ENCODE measurements around the gene MVD. TPM values are rescaled to one million over a fixed set of nuclear protein-coding genes. Genes with fewer than 3 reads are reported as not detected.
"Not testable (repeated sequence)": the region's sequence is repeated elsewhere in the genome, so short reads cannot be mapped to it uniquely, and the experiment has no call there.

MVD gene
- total RNA-seq, 2 donors from 2014 or later: 34.7 to 40.0 TPM

DNA sequence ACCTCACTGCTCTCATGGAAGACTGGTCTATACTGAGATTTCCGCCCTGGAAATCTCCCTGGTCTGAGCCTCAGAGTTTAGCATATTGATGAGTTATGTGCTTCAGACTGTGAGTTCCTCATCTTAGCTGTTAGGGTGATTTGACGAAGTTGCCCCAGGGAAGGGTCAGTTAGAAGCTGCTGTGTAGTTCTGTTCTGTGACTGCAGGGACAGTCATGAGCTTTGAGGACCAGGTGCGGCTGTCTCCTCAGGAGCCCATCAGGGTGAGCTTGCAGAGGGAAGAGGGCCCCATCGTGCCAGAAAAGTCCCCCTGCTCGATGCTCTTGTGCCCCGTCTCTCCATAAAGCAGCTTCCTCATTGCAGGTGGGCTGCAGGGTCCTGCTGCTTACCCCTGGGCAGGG is 52.8 kb downstream of the MVD start:
- DNase-seq (ENCODE audit: low spot score): no peak
- H3K27me3 ChIP-seq (replicated peaks; ENCODE audit: insufficient read depth): no peaks in the 10 kb centered on the region
- no peaks in the 10 kb centered on the region for H3K36me3 ChIP-seq
- WGBS: 90% methylated on average over 5 of the region's 6 CpGs
- intact Hi-C loops (cut with DNase I): no loop called here
- H3K27ac ChIP-seq: no peak overlapping the region
- no peaks in the 10 kb centered on the region for H3K9me3 ChIP-seq
- TF ChIP-seq, protein P1, sequence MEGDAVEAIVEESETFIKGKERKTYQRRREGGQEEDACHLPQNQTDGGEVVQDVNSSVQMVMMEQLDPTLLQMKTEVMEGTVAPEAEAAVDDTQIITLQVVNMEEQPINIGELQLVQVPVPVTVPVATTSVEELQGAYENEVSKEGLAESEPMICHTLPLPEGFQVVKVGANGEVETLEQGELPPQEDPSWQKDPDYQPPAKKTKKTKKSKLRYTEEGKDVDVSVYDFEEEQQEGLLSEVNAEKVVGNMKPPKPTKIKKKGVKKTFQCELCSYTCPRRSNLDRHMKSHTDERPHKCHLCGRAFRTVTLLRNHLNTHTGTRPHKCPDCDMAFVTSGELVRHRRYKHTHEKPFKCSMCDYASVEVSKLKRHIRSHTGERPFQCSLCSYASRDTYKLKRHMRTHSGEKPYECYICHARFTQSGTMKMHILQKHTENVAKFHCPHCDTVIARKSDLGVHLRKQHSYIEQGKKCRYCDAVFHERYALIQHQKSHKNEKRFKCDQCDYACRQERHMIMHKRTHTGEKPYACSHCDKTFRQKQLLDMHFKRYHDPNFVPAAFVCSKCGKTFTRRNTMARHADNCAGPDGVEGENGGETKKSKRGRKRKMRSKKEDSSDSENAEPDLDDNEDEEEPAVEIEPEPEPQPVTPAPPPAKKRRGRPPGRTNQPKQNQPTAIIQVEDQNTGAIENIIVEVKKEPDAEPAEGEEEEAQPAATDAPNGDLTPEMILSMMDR (IDR thresholded peaks at IDR 0.05): no peak
- TF ChIP-seq POLR2AphosphoS5 (IDR thresholded peaks at IDR 0.05): no peak
- TF ChIP-seq POLR2A (IDR thresholded peaks at IDR 0.05): no peak
- no peaks in the 10 kb centered on the region for H3K4me1 ChIP-seq (replicated peaks)
- H3K4me3 ChIP-seq: no peak overlapping the region

DNA sequence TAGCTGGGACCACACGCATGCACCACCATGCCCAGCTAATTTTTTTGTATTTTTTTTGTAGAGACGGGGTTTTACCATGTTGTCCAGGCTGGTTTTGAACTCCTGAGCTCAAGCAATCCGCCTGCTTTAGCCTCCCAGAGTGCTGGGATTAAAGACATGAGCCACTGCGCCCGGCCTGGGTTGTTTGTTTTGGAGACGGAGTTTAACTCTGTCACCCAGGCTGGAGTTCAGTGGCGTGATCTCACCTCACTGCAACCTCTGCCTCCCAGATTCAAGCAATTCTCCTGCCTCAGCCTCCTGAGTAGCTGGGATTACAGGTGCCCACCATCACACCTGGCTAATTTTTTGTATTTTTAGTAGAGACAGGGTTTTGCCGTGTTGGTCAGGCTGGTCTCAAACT is 53.5 kb downstream of the MVD start:
- H3K4me3 ChIP-seq; H3K27ac ChIP-seq; H3K27me3 ChIP-seq (replicated peaks; ENCODE audit: insufficient read depth); H3K9me3 ChIP-seq; intact Hi-C loops (cut with DNase I); H3K4me1 ChIP-seq (replicated peaks); DNase-seq (ENCODE audit: low spot score); H3K36me3 ChIP-seq: not testable (repeated sequence)
- 97% methylated on average over 8 of the region's 8 CpGs for WGBS

DNA sequence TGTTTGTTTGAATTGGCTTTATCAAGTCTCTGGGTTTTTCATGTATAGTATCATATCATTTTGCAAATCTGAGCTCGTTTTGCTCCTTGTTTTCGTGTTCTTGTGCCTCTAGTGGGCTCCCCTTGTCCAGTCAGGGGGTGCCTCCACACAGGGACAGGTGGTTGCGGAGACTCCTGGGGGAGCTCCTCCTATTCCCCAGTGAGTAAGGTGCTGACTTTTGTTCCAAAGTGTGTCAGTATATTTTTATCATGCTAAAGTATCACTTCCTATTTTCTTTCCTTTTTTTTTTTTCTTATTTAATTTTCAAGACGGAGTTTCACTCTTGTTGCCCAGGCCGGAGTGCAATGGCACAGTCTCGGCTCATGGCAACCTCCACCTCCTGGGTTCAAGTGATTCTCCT is 54.8 kb downstream of the MVD start:
- 77% methylated on average over 6 of the region's 6 CpGs for WGBS
- Histone ChIP-seq H3K9me3 (no peaks in the 10 kb centered on the region), H3K36me3 (no peaks in the 10 kb centered on the region), H3K27me3 (replicated peaks; ENCODE audit: insufficient read depth) (no peaks in the 10 kb centered on the region), H3K4me3 (no peak overlapping the region), H3K27ac (no peak overlapping the region), H3K4me1 (replicated peaks) (no peaks in the 10 kb centered on the region)
- TF ChIP-seq, protein P1 (IDR thresholded peaks at IDR 0.05): no peak
- TF ChIP-seq POLR2AphosphoS5 (IDR thresholded peaks at IDR 0.05) (no peak), POLR2A (IDR thresholded peaks at IDR 0.05) (no peak)
- DNase-seq (ENCODE audit: low spot score): no peak
- intact Hi-C loops (cut with DNase I): no loop called here

DNA sequence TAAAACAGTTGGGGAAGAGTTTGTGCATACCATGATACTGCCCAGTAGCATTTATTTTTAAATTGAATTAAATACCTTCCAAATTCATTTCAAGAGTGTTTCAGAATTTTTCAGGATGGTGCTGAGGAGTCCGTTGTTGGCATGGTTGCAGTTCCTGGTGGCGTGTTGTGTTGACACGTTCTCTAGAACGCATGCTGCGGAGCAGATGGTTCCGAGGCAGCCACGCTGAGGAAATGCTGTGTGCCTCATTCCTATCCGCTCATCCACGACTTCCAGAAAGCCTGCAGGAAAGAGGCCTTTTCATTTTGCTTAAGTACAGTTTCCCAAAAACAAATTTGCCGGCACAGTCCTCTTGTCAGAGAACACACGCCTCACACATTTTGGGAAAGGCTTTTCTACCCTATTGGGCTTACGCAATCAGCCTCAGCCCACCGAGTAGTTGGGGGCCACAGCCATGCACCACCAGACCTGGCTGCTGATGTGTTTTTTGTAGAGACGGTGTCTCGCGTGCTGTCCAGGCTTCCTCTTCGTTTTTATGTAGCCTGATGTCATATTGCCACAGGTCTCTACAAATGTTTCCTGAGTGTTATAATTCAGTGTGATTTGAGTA is 56.6 kb downstream of the MVD start:
- Histone ChIP-seq H3K9me3 (no peaks in the 10 kb centered on the region), H3K27ac (no peak overlapping the region), H3K27me3 (replicated peaks; ENCODE audit: insufficient read depth) (no peaks in the 10 kb centered on the region), H3K4me3 (no peak overlapping the region), H3K4me1 (replicated peaks) (no peaks in the 10 kb centered on the region), H3K36me3 (no peaks in the 10 kb centered on the region)
- no peak for TF ChIP-seq POLR2A (IDR thresholded peaks at IDR 0.05)
- TF ChIP-seq, protein P1 (IDR thresholded peaks at IDR 0.05): no peak
- no peak for TF ChIP-seq POLR2AphosphoS5 (IDR thresholded peaks at IDR 0.05)
- no peak for DNase-seq (ENCODE audit: low spot score)
- intact Hi-C loops (cut with DNase I): no loop called here
- 82% methylated on average over 17 of the region's 17 CpGs for WGBS

DNA sequence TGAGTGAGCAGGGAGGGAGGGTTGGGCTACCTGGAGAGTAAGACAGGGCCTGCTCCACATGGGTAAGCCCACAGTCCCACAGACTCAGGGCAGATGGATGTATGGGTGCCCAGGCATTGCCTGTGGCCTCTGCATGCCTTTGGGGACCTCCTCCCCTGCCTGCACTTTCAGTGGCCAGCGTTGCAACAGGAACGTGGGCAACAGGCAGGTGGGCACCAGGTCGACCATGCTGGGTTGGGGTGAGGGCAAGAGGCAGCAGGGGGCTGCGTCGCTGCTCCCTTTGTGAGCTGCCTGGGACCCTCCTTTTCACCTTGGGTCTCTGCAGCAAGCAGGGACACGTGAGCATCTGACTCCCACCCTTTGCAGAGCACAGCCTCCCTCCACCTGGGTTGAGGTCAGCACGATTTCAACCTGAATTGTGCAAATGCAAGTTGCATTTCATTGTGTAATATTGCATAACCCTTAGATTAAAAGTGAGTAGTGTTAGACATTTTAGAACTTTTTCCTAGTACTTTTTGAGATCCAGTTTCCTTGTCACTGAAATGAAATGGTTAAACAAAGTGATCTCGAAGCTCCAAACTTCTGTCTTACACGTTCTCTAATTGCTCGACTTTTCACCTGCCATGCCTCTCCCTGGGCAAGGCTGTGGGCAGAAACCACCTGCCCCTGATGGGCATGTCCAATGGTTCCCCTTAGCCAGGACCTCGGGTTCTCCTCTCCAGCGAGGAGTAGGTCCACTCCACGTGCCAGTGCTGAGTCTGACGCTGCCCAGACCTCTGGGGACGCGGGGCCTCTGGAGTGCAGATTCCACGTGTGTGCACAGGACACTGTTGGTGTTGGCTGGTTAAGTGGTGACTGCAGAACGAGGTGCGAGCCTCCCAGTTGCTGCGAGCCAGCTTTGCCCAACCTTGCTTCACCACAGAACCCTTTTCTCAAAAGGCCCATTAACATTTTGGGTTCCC is 57.4 kb downstream of the MVD start:
- 80% methylated on average over 20 of the region's 20 CpGs for WGBS
- DNase-seq (ENCODE audit: low spot score): no peak
- intact Hi-C loops (cut with DNase I): no loop called here

More for the DNA sequence above, 57.4 kb downstream of the MVD start:
- H3K36me3 ChIP-seq: peaks cover 0 to 5% of the 10 kb centered on the region in 2 donors
- no peaks in the 10 kb centered on the region for H3K4me1 ChIP-seq (replicated peaks)
- no peak for TF ChIP-seq POLR2AphosphoS5 (IDR thresholded peaks at IDR 0.05)
- TF ChIP-seq, protein P1 (IDR thresholded peaks at IDR 0.05): no peak
- no peak for TF ChIP-seq POLR2A (IDR thresholded peaks at IDR 0.05)
- H3K27me3 ChIP-seq (replicated peaks; ENCODE audit: insufficient read depth): no peaks in the 10 kb centered on the region
- no peak overlapping the region for H3K4me3 ChIP-seq
- no peaks in the 10 kb centered on the region for H3K9me3 ChIP-seq
- H3K27ac ChIP-seq: no peak overlapping the region
